ENCODE measurements around the gene TP53I3.
"Not testable (repeated sequence)": the region's sequence is repeated elsewhere in the genome, so short reads cannot be mapped to it uniquely, and the experiment has no call there.

Gene TP53I3

GRCh38 chr2:24051833-24052232 is 32.8 kb downstream of the TP53I3 start:
- no peak for DNase-seq

DNA sequence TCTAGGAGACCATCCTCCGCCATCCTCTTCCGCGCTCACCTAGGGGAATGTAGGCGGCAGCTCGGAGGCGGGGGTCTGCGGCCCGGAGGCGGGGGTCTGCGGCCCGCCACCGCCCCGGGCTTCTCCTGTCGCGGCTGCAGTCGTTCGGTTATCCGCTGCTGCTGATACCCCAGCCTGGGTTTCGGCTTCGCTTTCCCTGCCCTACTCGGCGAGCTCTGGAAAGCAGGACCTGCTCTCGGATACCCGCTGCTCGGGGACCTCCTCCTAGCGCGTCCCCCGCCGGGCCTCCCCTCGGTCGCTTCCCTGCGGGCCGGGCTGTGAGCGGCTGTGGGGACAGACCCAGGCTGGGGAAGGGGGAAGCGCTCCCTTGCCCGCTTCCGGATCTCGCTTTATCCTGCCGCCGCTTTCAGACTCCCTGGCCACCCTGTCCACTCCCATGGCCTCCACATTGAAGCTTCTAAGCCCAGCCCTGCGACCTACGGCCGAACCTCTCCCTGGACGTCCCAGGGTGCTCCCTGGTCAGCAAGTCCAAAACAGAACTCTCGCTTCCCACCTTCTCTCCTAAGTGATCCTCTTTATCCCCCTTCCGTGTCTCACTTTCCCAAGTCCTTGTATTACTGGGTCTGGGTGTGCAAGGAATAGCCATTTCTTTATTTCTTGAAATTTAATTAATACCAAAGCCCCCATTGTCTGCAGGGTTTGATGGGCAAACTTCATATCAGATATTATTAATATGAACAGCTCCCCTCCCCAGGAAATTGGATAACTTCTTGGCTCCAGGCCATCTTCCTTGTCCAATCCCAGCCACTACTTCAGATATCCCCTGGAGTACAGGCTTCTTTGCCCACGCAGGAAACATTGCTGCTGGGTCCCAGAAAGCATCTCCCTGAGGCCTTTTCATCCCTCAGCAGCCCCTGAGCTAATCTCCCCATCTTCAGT is 34.3 kb downstream of the TP53I3 start:
- DNase-seq, result peak; percentile 80

DNA sequence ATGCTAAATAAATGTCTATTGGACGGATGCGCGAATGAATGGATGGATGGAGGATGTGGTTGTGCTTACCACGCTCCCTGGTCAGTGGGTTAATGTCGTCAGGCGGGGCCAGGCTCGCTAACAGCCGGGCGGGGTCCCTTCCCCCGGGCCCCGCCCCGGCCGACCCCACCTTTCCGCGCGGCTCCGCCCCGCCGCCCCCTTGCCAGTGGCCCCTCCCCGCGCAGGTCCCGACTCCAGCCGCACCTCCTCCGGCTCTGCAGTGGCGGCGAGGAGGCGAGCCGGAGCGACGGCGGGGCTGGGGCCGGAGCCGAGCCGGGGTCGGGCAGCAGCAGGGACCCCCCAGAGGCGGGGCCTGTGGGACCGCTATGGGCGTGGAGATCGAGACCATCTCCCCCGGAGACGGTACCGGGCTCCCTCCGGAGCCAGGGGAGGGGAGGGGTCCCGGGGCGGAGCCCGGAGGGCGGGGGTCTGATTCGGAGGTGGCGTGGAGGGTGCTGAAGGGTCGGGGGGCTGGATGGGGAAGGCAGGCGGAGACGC is 35.1 kb downstream of the TP53I3 start, which contains the start of gene FKBP1B:
FKBP1B (plus strand) TSS at position 257 of the 537 bp plus-strand sequence; CDS start at position 366, 109 bp downstream.
- DNase-seq, result peak; percentile 93

DNA sequence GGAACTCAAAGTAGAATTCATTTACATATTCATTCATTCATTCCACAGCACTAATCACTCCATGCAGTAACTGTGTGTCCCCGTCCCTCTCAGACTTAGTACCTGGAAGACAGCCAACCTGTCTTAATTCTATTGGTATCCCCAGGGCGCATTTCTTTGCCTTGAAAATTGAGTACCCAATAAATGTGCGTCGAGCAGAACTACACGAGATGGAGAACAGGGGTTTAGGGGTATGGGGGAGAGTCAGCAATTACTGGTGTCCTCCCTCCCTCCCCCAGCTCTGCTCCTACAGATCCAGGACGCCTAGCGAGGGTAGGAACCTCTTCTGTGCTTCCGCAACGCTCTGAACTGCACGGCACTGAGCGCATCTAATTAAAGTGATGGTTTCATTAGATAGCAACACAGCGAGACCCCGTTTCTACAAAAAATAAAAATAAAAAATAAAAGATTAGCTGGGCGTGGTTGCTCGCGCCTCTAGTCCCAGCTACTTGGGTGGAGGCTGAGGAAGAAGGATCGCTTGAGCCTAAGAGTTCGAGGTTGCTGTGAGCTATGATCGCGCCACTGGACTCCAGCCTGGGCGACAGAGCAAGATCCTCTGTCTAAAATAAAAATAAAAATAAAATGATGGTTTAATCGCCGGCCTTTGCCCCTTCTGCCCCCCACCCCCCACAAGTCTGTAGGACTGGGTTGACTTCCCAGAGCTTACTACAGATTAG is 35.7 kb downstream of the TP53I3 start:
- DNase-seq, result no peak

DNA sequence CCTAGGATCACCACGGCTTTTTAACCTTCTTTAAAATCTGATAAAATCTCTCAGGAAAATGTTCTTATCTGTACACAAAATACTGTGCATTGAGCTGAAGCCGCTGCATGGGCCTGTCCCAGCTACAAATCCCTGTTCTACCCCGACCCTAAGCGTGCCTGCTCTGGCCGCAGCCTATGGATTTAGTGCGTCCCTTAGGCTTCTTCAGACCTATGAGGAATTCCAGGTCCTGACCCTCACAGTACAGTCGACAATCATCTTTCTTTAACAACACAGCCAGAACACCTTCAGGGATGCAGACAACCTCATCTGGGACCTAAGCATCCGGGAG is 37.0 kb downstream of the TP53I3 start:
- no peak for DNase-seq

DNA sequence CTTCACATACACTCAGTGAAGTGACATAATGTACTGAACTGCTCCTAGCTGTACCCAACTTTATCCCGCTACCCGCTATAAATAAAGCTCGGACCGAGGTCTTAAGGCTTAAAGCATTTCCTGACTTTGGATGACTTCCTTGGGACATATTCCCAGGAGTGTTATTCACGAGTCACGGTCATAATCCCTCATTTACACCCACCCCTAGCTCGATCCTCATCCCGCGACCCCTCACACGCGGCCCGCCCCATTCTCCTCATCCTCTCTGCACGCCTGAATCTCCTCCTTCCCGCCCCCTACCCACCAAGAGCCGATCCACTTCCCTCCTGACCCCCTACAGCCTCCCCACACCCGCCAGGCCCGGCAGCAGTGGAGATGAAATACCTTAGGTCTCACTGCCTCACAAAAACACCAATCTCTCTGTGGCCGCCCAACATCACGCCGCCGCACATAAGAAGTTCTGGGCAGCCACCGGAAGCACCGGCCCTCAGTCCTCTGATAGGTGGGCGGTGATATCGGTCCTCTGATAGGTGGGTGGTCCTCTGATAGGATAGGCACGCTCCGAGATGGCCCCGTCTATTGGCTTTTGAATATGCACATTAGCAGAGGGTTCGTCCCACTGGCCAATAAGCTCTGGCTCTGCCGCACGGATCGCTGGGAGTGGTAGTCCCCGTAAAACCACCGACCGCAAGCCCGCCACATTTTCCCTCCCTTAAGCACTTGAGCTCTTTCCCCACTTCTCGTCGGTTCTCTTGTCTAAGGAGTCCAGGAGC is 37.5 kb downstream of the TP53I3 start, which contains the start of gene WDCP:
WDCP (minus strand) TSS at position 462 of the 773 bp plus-strand sequence. CDS start 7,897 bp downstream, outside the sequence.
- DNase-seq, result peak; percentile 99

DNA sequence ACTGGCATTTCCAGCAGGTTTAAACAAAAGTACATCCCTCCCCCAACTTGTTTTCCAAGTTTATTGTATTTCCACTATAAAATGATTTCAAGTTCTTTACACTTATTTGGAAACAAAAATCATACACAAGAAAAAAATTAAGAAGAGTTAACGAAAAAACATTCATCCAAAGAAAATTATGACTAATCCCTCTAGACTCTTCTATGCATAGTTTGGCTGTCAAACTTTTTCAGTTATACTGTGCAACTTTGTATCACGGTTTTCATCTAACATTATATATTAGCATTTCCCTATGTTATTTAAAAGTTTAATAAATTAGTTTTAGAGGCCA is 38.1 kb downstream of the TP53I3 start:
- no peak for DNase-seq

- DNase-seq, result no peak
Measured at GRCh38 chr2:24045511-24046508, 38.8 kb downstream of the TP53I3 start.

GRCh38 chr2:24043133-24043532 is 41.5 kb downstream of the TP53I3 start:
- not testable (repeated sequence) for DNase-seq

GRCh38 chr2:24040511-24040910 is 44.1 kb downstream of the TP53I3 start:
- DNase-seq, result no peak

- no peak for DNase-seq
Measured at GRCh38 chr2:24038786-24039499, 45.7 kb downstream of the TP53I3 start.

All from islet precursor cell (in vitro differentiated cells).